ENCODE results near the gene PAK4.

GRCh38 chr19:39183104-39183503 lies 57.5 kb downstream of the PAK4 start:
- no peak for TF ChIP-seq POLR2A (IDR thresholded peaks at IDR 0.05)
- TF ChIP-seq CTCF (IDR thresholded peaks at IDR 0.05): no peak
